ENCODE measurements around the gene CCDC186.

DNA sequence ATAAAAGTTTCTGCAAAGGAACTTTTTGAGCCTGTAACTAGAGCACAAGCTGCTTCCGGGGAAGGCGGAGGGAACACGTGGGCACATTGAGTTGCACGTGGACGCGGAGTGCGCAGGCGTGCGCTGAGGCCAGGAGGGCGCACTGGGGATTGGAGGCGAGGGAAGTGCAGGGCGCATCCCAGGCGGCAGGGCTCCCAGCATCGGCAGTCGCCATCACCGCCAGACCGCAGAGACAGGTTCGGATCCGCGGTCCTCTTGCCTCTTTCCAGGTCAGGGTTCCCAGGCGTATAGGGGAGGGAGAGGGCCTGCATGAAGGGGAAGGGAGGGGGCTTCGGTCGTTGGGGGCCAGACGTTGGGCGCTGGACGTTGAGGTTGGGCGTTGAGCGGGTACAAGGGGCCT is 5.1 kb upstream of the CCDC186 start, which contains the start of gene TDRD1:
- TF ChIP-seq, protein P1, sequence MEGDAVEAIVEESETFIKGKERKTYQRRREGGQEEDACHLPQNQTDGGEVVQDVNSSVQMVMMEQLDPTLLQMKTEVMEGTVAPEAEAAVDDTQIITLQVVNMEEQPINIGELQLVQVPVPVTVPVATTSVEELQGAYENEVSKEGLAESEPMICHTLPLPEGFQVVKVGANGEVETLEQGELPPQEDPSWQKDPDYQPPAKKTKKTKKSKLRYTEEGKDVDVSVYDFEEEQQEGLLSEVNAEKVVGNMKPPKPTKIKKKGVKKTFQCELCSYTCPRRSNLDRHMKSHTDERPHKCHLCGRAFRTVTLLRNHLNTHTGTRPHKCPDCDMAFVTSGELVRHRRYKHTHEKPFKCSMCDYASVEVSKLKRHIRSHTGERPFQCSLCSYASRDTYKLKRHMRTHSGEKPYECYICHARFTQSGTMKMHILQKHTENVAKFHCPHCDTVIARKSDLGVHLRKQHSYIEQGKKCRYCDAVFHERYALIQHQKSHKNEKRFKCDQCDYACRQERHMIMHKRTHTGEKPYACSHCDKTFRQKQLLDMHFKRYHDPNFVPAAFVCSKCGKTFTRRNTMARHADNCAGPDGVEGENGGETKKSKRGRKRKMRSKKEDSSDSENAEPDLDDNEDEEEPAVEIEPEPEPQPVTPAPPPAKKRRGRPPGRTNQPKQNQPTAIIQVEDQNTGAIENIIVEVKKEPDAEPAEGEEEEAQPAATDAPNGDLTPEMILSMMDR (IDR thresholded peaks at IDR 0.05; ENCODE audit: poor library complexity, severe bottlenecking), result no peak
- no peak for TF ChIP-seq POLR2AphosphoS5 (IDR thresholded peaks at IDR 0.05)
- no peak for TF ChIP-seq EP300 (conservative IDR thresholded peaks at IDR 0.05; ENCODE audit: poor library complexity, severe bottlenecking)
- no peak for TF ChIP-seq SMC3 (conservative IDR thresholded peaks at IDR 0.05; ENCODE audit: poor library complexity)
- TF ChIP-seq TAF1 (IDR thresholded peaks at IDR 0.05; ENCODE audit: low read depth), result no peak
- no peak for TF ChIP-seq EZH2 (IDR thresholded peaks at IDR 0.05; ENCODE audit: borderline replicate concordance, insufficient read depth, low read length, poor library complexity, severe bottlenecking)
